Stomach smooth muscle (tissue), 2 donors: ENCODE data around the gene SIK1.
"Not testable (repeated sequence)": the region's sequence is repeated elsewhere in the genome, so short reads cannot be mapped to it uniquely, and the experiment has no call there.

Experiments
- H3K27ac ChIP-seq: one replicate; pipeline ENCODE4 v1.7.0; 2013; ENCODE audit warnings: mild to moderate bottlenecking, low read length, inconsistent platforms
- H3K27me3 ChIP-seq, 2 donors: one replicate each; pipeline ENCODE4 v1.7.0; 2013; ENCODE audit warnings: low read length in 2 of 2; ENCODE audit not compliant: insufficient read depth in 2 of 2, control insufficient read depth in 1 of 2
- H3K36me3 ChIP-seq, 2 donors: one replicate each; pipeline ENCODE4 v1.7.0; 2013; ENCODE audit warnings: low read length in 2 of 2; ENCODE audit not compliant: control insufficient read depth in 2 of 2, insufficient read depth in 2 of 2
- H3K4me1 ChIP-seq: one replicate; pipeline ENCODE4 v1.7.0; 2013; ENCODE audit warnings: low read length; ENCODE audit not compliant: control insufficient read depth, insufficient read depth
- H3K4me3 ChIP-seq, 2 donors: one replicate each; pipeline ENCODE4 v1.7.0; 2013; ENCODE audit warnings: low read length in 2 of 2
- H3K9ac ChIP-seq, 2 donors: one replicate each; pipeline ENCODE4 v1.7.0; 2013; ENCODE audit warnings: low read length in 2 of 2, mild to moderate bottlenecking in 1 of 2
- H3K9me3 ChIP-seq, 2 donors: one replicate each; pipeline ENCODE4 v1.7.0; 2013; ENCODE audit warnings: low read length in 2 of 2; ENCODE audit not compliant: control insufficient read depth in 2 of 2
- donor health status: healthy.
- donor health status: Pancreatic carcinoma.

Gene SIK1

GRCh38 chr21:43426404-43427241, at the start of gene SIK1:
Gene SIK1, minus strand, starts transcription at chr21:43427131. Its CDS starts 953 bp downstream, at chr21:43426178.
- H3K27me3 ChIP-seq, H3K36me3 ChIP-seq, H3K4me1 ChIP-seq, H3K9ac ChIP-seq, H3K27ac ChIP-seq, H3K9me3 ChIP-seq, H3K4me3 ChIP-seq: not testable (repeated sequence)

- not testable (repeated sequence) for H3K27ac ChIP-seq, H3K27me3 ChIP-seq, H3K9ac ChIP-seq, H3K4me3 ChIP-seq, H3K9me3 ChIP-seq, H3K4me1 ChIP-seq, H3K36me3 ChIP-seq
These were observed 44.8 kb upstream of the SIK1 start for GRCh38 chr21:43471597-43472242.

- H3K9me3 ChIP-seq, H3K27ac ChIP-seq, H3K27me3 ChIP-seq, H3K4me1 ChIP-seq, H3K4me3 ChIP-seq, H3K36me3 ChIP-seq, H3K9ac ChIP-seq: not testable (repeated sequence)
These were observed 43.0 kb upstream of the SIK1 start for GRCh38 chr21:43469719-43470458.

- no peak overlapping the region for H3K9ac ChIP-seq
- H3K4me3 ChIP-seq = no peak overlapping the region
- H3K36me3 ChIP-seq = no peaks in the 10 kb centered on the region
- no peak overlapping the region for H3K27ac ChIP-seq
- H3K4me1 ChIP-seq = no peaks in the 10 kb centered on the region
- no peaks in the 10 kb centered on the region for H3K27me3 ChIP-seq
- H3K9me3 ChIP-seq = no peaks in the 10 kb centered on the region
These were observed 40.9 kb upstream of the SIK1 start for GRCh38 chr21:43467785-43468184.

- H3K9ac ChIP-seq, H3K27ac ChIP-seq: not testable (repeated sequence)
These were observed 38.2 kb upstream of the SIK1 start for GRCh38 chr21:43465159-43465558.

GRCh38 chr21:43463498-43464261, 36.7 kb upstream of the SIK1 start:
- H3K36me3 ChIP-seq, H3K4me1 ChIP-seq, H3K27me3 ChIP-seq, H3K9ac ChIP-seq, H3K4me3 ChIP-seq, H3K9me3 ChIP-seq, H3K27ac ChIP-seq: not testable (repeated sequence)

More at GRCh38 chr21:43465159-43465558, 38.2 kb upstream of the SIK1 start:
- H3K36me3 ChIP-seq, H3K27me3 ChIP-seq, H3K4me3 ChIP-seq, H3K4me1 ChIP-seq, H3K9me3 ChIP-seq: not testable (repeated sequence)

GRCh38 chr21:43462932-43463331, 36.0 kb upstream of the SIK1 start:
- H3K9ac ChIP-seq, H3K36me3 ChIP-seq, H3K9me3 ChIP-seq, H3K4me1 ChIP-seq, H3K27ac ChIP-seq, H3K4me3 ChIP-seq, H3K27me3 ChIP-seq: not testable (repeated sequence)

- not testable (repeated sequence) for H3K9ac ChIP-seq, H3K36me3 ChIP-seq, H3K4me1 ChIP-seq, H3K27me3 ChIP-seq, H3K4me3 ChIP-seq, H3K27ac ChIP-seq, H3K9me3 ChIP-seq
These were observed 33.5 kb upstream of the SIK1 start for GRCh38 chr21:43460475-43460874.

GRCh38 chr21:43458995-43459394, 32.1 kb upstream of the SIK1 start:
- not testable (repeated sequence) for H3K9ac ChIP-seq, H3K36me3 ChIP-seq, H3K27ac ChIP-seq, H3K9me3 ChIP-seq, H3K4me3 ChIP-seq, H3K27me3 ChIP-seq, H3K4me1 ChIP-seq

- not testable (repeated sequence) for H3K4me1 ChIP-seq, H3K36me3 ChIP-seq, H3K9ac ChIP-seq, H3K4me3 ChIP-seq, H3K27ac ChIP-seq, H3K9me3 ChIP-seq, H3K27me3 ChIP-seq
These were observed 29.8 kb upstream of the SIK1 start for GRCh38 chr21:43456616-43457314.
